Esophagus muscularis mucosa (tissue), 4 donors: ENCODE measurements around the gene SAMD5.

Experiments used
- CTCF ChIP-seq, 3 experiments: fragments of 200-600 bp in 2 of 3; fragments of 450-650 bp in 1 of 3; sonication (generic) in 2 of 3; IDR thresholded peaks; one replicate each; pipeline ENCODE4 v1.5.1; 2017 to 2019; ENCODE audit warnings: antibody characterized with exemption in 3 of 3, mild to moderate bottlenecking in 2 of 3, moderate library complexity in 1 of 3
- EP300 ChIP-seq: sonication (generic); formaldehyde crosslinking; IDR thresholded peaks from one replicate; pipeline ENCODE4 v1.6.1; 2017; ENCODE audit warnings: antibody characterized with exemption
- POLR2AphosphoS5 ChIP-seq, 2 donors: sonication (generic); formaldehyde crosslinking; IDR thresholded peaks; one replicate each; pipeline ENCODE4 v1.6.1; 2017; ENCODE audit warnings: antibody characterized with exemption in 2 of 2

GRCh38 chr6:147506704-147507114 lies 1.8 kb upstream of the SAMD5 start:
- TF ChIP-seq CTCF (IDR thresholded peaks at IDR 0.05), result peak; percentile 65 to 86 (median 77)
- TF ChIP-seq POLR2AphosphoS5 (IDR thresholded peaks at IDR 0.05), result no peak
- TF ChIP-seq EP300, result no peak
